GM12892 (cell line): ENCODE data around the gene MBD3L2B.
"Not testable (repeated sequence)": the region's sequence is repeated elsewhere in the genome, so short reads cannot be mapped to it uniquely, and the experiment has no call there.

Source experiments
- DNase-seq: peaks from one replicate; pipeline ENCODE4 v3.0.0; 2011; ENCODE audit not compliant: insufficient read length
- FAIRE-seq: peaks from 2 replicates; lab custom pipeline; 2011; peaks lifted over from hg19 to GRCh38; lab: Jason Lieb, UNC
- POLR2A ChIP-seq: IDR thresholded peaks from 2 replicates; pipeline ENCODE4 v1.6.1; 2011; ENCODE audit warnings: low read depth, low read length, control low read depth
- POLR2AphosphoS5 ChIP-seq: IDR thresholded peaks from 2 replicates; pipeline ENCODE4 v1.6.1; 2011; ENCODE audit warnings: low read depth, low read length, control low read depth
- TAF1 ChIP-seq: IDR thresholded peaks from 2 replicates; pipeline ENCODE4 v1.6.1; 2011; ENCODE audit warnings: low read depth, mild to moderate bottlenecking, control low read depth, low read length, borderline replicate concordance

Gene MBD3L2B

GRCh38 chr19:7030278-7030677, 9.0 kb upstream of the MBD3L2B start, which contains the start of gene MBD3L5:
MBD3L5 (plus strand) TSS chr19:7030578; CDS start chr19:7030612, 34 bp downstream.
- not testable (repeated sequence) for DNase-seq, FAIRE-seq

GRCh38 chr19:7028790-7029189, 7.6 kb upstream of the MBD3L2B start:
- not testable (repeated sequence) for DNase-seq, FAIRE-seq

GRCh38 chr19:7018828-7019227, 2.4 kb downstream of the MBD3L2B start:
- FAIRE-seq = no peak
- no peak for DNase-seq
- TF ChIP-seq POLR2AphosphoS5 (no peak), POLR2A (no peak), TAF1 (no peak)

- TF ChIP-seq POLR2AphosphoS5 (no peak), TAF1 (no peak), POLR2A (no peak)
- FAIRE-seq (no peak), DNase-seq (no peak)
Measured at GRCh38 chr19:7013678-7014077, 7.6 kb downstream of the MBD3L2B start.

- no peak for TF ChIP-seq POLR2AphosphoS5
- TF ChIP-seq TAF1 = no peak
- no peak for TF ChIP-seq POLR2A
- FAIRE-seq (no peak), DNase-seq (no peak)
Measured at GRCh38 chr19:7010722-7011593, 10.3 kb downstream of the MBD3L2B start.

GRCh38 chr19:7007859-7008258, 13.4 kb downstream of the MBD3L2B start:
- FAIRE-seq = no peak
- no peak for DNase-seq
- TF ChIP-seq POLR2AphosphoS5 = no peak
- TF ChIP-seq TAF1 = no peak

GRCh38 chr19:7006135-7006704, 15.0 kb downstream of the MBD3L2B start:
- FAIRE-seq = no peak
- DNase-seq = no peak
- no peak for TF ChIP-seq POLR2A
- TF ChIP-seq TAF1 = no peak
- no peak for TF ChIP-seq POLR2AphosphoS5

GRCh38 chr19:7004313-7004931, 16.8 kb downstream of the MBD3L2B start:
- FAIRE-seq = no peak

GRCh38 chr19:7000816-7001215, 20.4 kb downstream of the MBD3L2B start:
- TF ChIP-seq TAF1 = no peak
- no peak for TF ChIP-seq POLR2AphosphoS5
- TF ChIP-seq POLR2A = no peak
- FAIRE-seq (no peak), DNase-seq (no peak)

More at GRCh38 chr19:7004313-7004931, 16.8 kb downstream of the MBD3L2B start:
- TF ChIP-seq POLR2A = no peak
- DNase-seq = no peak

GRCh38 chr19:7000333-7000732, 20.9 kb downstream of the MBD3L2B start:
- TF ChIP-seq POLR2A (no peak), TAF1 (no peak), POLR2AphosphoS5 (no peak)
- no peak for FAIRE-seq
- no peak for DNase-seq

- DNase-seq = no peak
- TF ChIP-seq TAF1 (no peak), POLR2A (no peak), POLR2AphosphoS5 (no peak)
- FAIRE-seq = no peak
Measured at GRCh38 chr19:6999933-7000332, 21.3 kb downstream of the MBD3L2B start.
